K562 (cell line): ENCODE measurements around the gene HBB. TPM values are rescaled to one million over a fixed set of nuclear protein-coding genes. Genes with fewer than 3 reads are reported as not detected.

Experiments used
- ATAC-seq: fragments of 200-7000 bp; cut with Tn5 transposase; 3 replicates; pipeline ENCODE4 v1.9.1; 2020; ENCODE audit warnings: moderate library complexity
- Bru-seq: library from RNA; stranded (reverse); fragments of 400-500 nt; gene quantifications from one replicate; lab custom pipeline; 2021; lab: Mats Ljungman, UMichigan
- BruChase-seq, 2 experiments: library from RNA; stranded (reverse); fragments of 400-500 nt; gene quantifications; one replicate each; lab custom pipeline; 2021; lab: Mats Ljungman, UMichigan
- BruUV-seq: library from RNA; stranded (reverse); fragments of 400-500 nt; replicated peaks from 2 replicates; lab custom pipeline; 2021; lab: Mats Ljungman, UMichigan
- CTCF ChIA-PET: fragments of 300-600 bp; formaldehyde crosslinking; extraction: SDS; loops from one replicate; lab custom pipeline; 2021; ENCODE audit warnings: low intra/inter-chr PET ratio; lab: Yijun Ruan, JAX
- POLR2A ChIA-PET: fragments of 300-600, 350-650 bp; sonication (Branson Sonifier 250); formaldehyde crosslinking; extraction: SDS; loops from one replicate; lab custom pipeline; 2021; ENCODE audit warnings: antibody characterized with exemption, inconsistent platforms; lab: Yijun Ruan, JAX
- DNase-seq, 4 experiments: peaks; one replicate each; pipeline versions ENCODE4 v3.0.0 to v3.0.0-alpha.2; 2011 to 2018; ENCODE audit warnings: low spot score in 3 of 4, mixed read lengths in 3 of 4; ENCODE audit errors: extremely low read depth in 1 of 4
- FAIRE-seq: peaks from 2 replicates; lab custom pipeline; 2011; peaks lifted over from hg19 to GRCh38; lab: Jason Lieb, UNC
- H2AFZ ChIP-seq: 2 replicates; pipeline ENCODE4 v1.6.0; 2011; ENCODE audit warnings: low read depth, low read length, control low read depth, inconsistent platforms
- H3K27ac ChIP-seq: fragments of 200-600 bp; 3 replicates; pipeline ENCODE4 v1.8.0; 2011; ENCODE audit warnings: low read depth, mild to moderate bottlenecking, control low read depth, inconsistent platforms, low read length, moderate library complexity, mixed read lengths; ENCODE audit errors: extremely low read depth
- H3K27me3 ChIP-seq, 2 experiments: fragments of 300-600 bp in 1 of 2; 2 replicates in 1 of 2; 3 replicates in 1 of 2; pipeline versions ENCODE4 v1.6.0 to v1.8.0; 2011; ENCODE audit warnings: inconsistent platforms in 2 of 2, low read length in 2 of 2, mild to moderate bottlenecking in 1 of 2, mixed read lengths in 1 of 2, moderate library complexity in 1 of 2; ENCODE audit not compliant: control insufficient read depth in 2 of 2, insufficient read depth in 2 of 2
- H3K36me3 ChIP-seq: fragments of 300-600 bp; 3 replicates; pipeline ENCODE4 v1.8.0; 2011; ENCODE audit warnings: mild to moderate bottlenecking, low read length, inconsistent platforms; ENCODE audit not compliant: control insufficient read depth, insufficient read depth
- H3K4me1 ChIP-seq, 2 experiments: fragments of 200-600 bp in 1 of 2; replicated peaks in 1 of 2; 2 replicates in 1 of 2; 3 replicates in 1 of 2; pipeline versions ENCODE4 v1.5.1 to v1.8.0; 2011; ENCODE audit warnings: inconsistent platforms in 2 of 2, low read length in 2 of 2, mild to moderate bottlenecking in 1 of 2, mixed read lengths in 1 of 2, moderate library complexity in 1 of 2; ENCODE audit not compliant: control insufficient read depth in 2 of 2, insufficient read depth in 2 of 2
- H3K4me2 ChIP-seq: 2 replicates; pipeline ENCODE4 v1.6.1; 2011; ENCODE audit warnings: low read length, control low read depth, inconsistent platforms, mixed read lengths; ENCODE audit not compliant: insufficient read depth
- H3K4me3 ChIP-seq: fragments of 200-600 bp; sonication (generic), shearing (Covaris generic); 2 replicates; pipeline ENCODE4 v1.5.1; 2016; ENCODE audit warnings: control low read depth, inconsistent platforms
- H3K79me2 ChIP-seq: fragments of 200-600 bp; 3 replicates; pipeline ENCODE4 v1.8.0; 2011; ENCODE audit warnings: low read length, inconsistent platforms; ENCODE audit not compliant: control insufficient read depth, insufficient read depth
- H3K9ac ChIP-seq, 2 experiments: 2 replicates each; pipeline versions ENCODE4 v1.6.0 to v1.6.1; 2011; ENCODE audit warnings: low read depth in 2 of 2, low read length in 2 of 2, control low read depth in 1 of 2, inconsistent platforms in 1 of 2, mild to moderate bottlenecking in 1 of 2, mixed read lengths in 1 of 2; ENCODE audit not compliant: insufficient read depth in 1 of 2
- H3K9me1 ChIP-seq: one replicate; pipeline ENCODE4 v1.6.0; 2011; ENCODE audit warnings: inconsistent platforms, mild to moderate bottlenecking, low read length, moderate library complexity; ENCODE audit not compliant: control insufficient read depth, insufficient read depth
- H3K9me3 ChIP-seq: replicated peaks from 2 replicates; pipeline ENCODE4 v1.5.1; 2011; ENCODE audit warnings: low read depth, low read length, inconsistent platforms; ENCODE audit not compliant: control insufficient read depth, insufficient read depth
- H4K20me1 ChIP-seq: replicated peaks from 2 replicates; pipeline ENCODE4 v1.6.1; 2011; ENCODE audit warnings: low read length, inconsistent platforms, mixed read lengths; ENCODE audit not compliant: control insufficient read depth, insufficient read depth
- CEBPG ChIP-seq, 3 experiments: fragments of 200-800 bp in 1 of 3; sonication (Bioruptor generic) in 1 of 3; sonication (generic) in 1 of 3; formaldehyde crosslinking in 1 of 3; IDR thresholded peaks in 2 of 3; conservative IDR thresholded peaks in 1 of 3; 2 replicates each; pipeline versions ENCODE4 v1.6.1 to v1.8.0; 2016 to 2022; ENCODE audit warnings: missing compliant biosample characterization in 2 of 3, missing genetic modification characterization in 2 of 3, mild to moderate bottlenecking in 1 of 3, missing genetic modification reagents in 1 of 3
- GATAD2B ChIP-seq: fragments of 450-650 bp; IDR thresholded peaks from 2 replicates; pipeline ENCODE4 v1.6.1; 2017; ENCODE audit warnings: mild to moderate bottlenecking, borderline replicate concordance
- KLF13 ChIP-seq: fragments of 450-650 bp; IDR thresholded peaks from 2 replicates; pipeline ENCODE4 v1.6.1; 2016; ENCODE audit warnings: missing genetic modification characterization, low read depth, mild to moderate bottlenecking, missing compliant biosample characterization, moderate library complexity, borderline replicate concordance
- LCOR ChIP-seq: sonication (generic); formaldehyde crosslinking; IDR thresholded peaks from 2 replicates; pipeline ENCODE4 v1.8.0; 2022; ENCODE audit warnings: mild to moderate bottlenecking, missing genetic modification reagents
- MAFF ChIP-seq: IDR thresholded peaks from 2 replicates; pipeline ENCODE4 v1.6.1; 2012; ENCODE audit warnings: low read length, improper control_type of control experiment
- MCM5 ChIP-seq: fragments of 450-650 bp; IDR thresholded peaks from 2 replicates; pipeline ENCODE4 v1.6.1; 2016; ENCODE audit warnings: low read depth
- NR1H2 ChIP-seq: sonication (generic); formaldehyde crosslinking; IDR thresholded peaks from 2 replicates; pipeline ENCODE4 v1.4.0; 2020; ENCODE audit warnings: mild to moderate bottlenecking, missing genetic modification reagents
- PHTF2 ChIP-seq: fragments of 250-450 bp; sonication (Bioruptor Pico); IDR thresholded peaks from 2 replicates; pipeline ENCODE4 v1.5.0; 2021; ENCODE audit warnings: mild to moderate bottlenecking
- POLR2AphosphoS2 ChIP-seq: IDR thresholded peaks from 2 replicates; pipeline ENCODE4 v1.6.1; 2012; ENCODE audit warnings: low read length, improper control_type of control experiment
- RBM25 ChIP-seq: fragments of 200-400 bp; formaldehyde crosslinking; IDR thresholded peaks from 2 replicates; pipeline ENCODE4 v1.6.1; 2018; ENCODE audit warnings: low read length, low read depth, moderate library complexity; ENCODE audit not compliant: severe bottlenecking
- TARDBP ChIP-seq: fragments of 450-650 bp; IDR thresholded peaks from 2 replicates; pipeline ENCODE4 v1.6.1; 2016
- ZNF134 ChIP-seq: fragments of 250-450 bp; sonication (Bioruptor Pico); conservative IDR thresholded peaks from 2 replicates; pipeline ENCODE4 v1.4.0; 2020
- ZNF445 ChIP-seq: fragments of 250-450 bp; sonication (Bioruptor Pico); IDR thresholded peaks from 2 replicates; pipeline ENCODE4 v1.4.0; 2020; ENCODE audit warnings: low read depth, mild to moderate bottlenecking, moderate library complexity
- WGBS: fragments of 100-300 bp; shearing (Covaris generic); methylation state at CpG from one replicate; pipeline ENCODE4 v1.1.6; 2016; ENCODE audit warnings: low coverage, mixed read lengths; ENCODE audit not compliant: insufficient coverage; ENCODE audit errors: missing lambda C conversion rate; 5-methylcytosine and 5-hydroxymethylcytosine counted together
- in situ Hi-C: fragments of 300-500 bp; cut with MboI; formaldehyde crosslinking; loops from 4 replicates; pipeline ENCODE4 v1.15.0; 2018; ENCODE audit warnings: inconsistent platforms, mixed read lengths
- intact Hi-C: fragments of 100-400 bp; cut with micrococcal nuclease; formaldehyde crosslinking; loops from 2 replicates; pipeline ENCODE4 v1.14.2; 2022
- long read RNA-seq, 3 experiments: library from polyadenylated mRNA in 2 of 3; library from RNA in 1 of 3; unstranded in 2 of 3; stranded (forward) in 1 of 3; transcript quantifications; one replicate each; pipeline ENCODE4 v2.0.0, GENCODE V29; 2019 to 2022
- polyA minus RNA-seq, 3 experiments: library from RNA; depleted of rRNA, polyadenylated mRNA; stranded (reverse); fragments of >200 nt; gene quantifications; 2 replicates each; pipeline ENCODE4 v1.2.3, GENCODE V29; 2011
- polyA plus RNA-seq, 8 experiments: library from polyadenylated mRNA; depleted of rRNA in 4 of 8; stranded (reverse) in 5 of 8; unstranded in 3 of 8; fragments of >200 nt; fragmentation: Nextera tagmentation in 2 of 8; fragmentation: Illumina TruSeq in 1 of 8; extraction: Ambion mirVana in 2 of 8; extraction: Trizol in 1 of 8; gene quantifications; 2 replicates each; pipeline versions ENCODE4 v1.2.1 to v1.2.3, GENCODE V29; 2011 to 2014; ENCODE audit warnings: inconsistent platforms in 1 of 8, missing spikeins in 1 of 8
- total RNA-seq, 7 experiments: library from RNA; depleted of rRNA in 6 of 7; stranded (reverse); fragments of >200 nt in 6 of 7; fragmentation: Illumina TruSeq in 2 of 7; extraction: Trizol in 2 of 7; gene quantifications; 2 replicates each; pipeline versions ENCODE4 v1.2.1 to v1.2.3, GENCODE V29; 2011 to 2021; ENCODE audit warnings: low replicate concordance in 1 of 7
- TF ChIP-seq, protein P1 (sequence below): fragments of 450-650 bp; formaldehyde crosslinking; conservative IDR thresholded peaks from 2 replicates; pipeline ENCODE4 v1.4.0; 2022; ENCODE audit warnings: mild to moderate bottlenecking, missing genetic modification characterization

Gene HBB
- total RNA-seq (2011; cell fraction: chromatin; rRNA removed; ENCODE audit: low replicate concordance), result 0.79 TPM in 1 of 2 replicates, not detected in the other
- 0.79 TPM in 1 of 2 replicates, not detected in the other for total RNA-seq (2011; cell fraction: nucleolus; rRNA removed)
- not detected in 2 replicates for total RNA-seq (2011; cell fraction: nucleoplasm; rRNA removed)
- total RNA-seq (2014; rRNA removed), result 0.33 TPM in 1 of 2 replicates, not detected in the other
- total RNA-seq (2014; rRNA removed; fragmentation: Illumina TruSeq; extraction: Trizol), result 0.33 and 0.45 TPM in 2 replicates
- not detected in 2 replicates for total RNA-seq (2015; rRNA removed; fragmentation: Illumina TruSeq; extraction: Trizol)
- total RNA-seq (2021), result 0.72 and 1.5 TPM in 2 replicates
- 0.23 and 0.46 TPM in 2 replicates for polyA plus RNA-seq (2011; rRNA removed)
- 0.92 TPM in 1 of 2 replicates, not detected in the other for polyA plus RNA-seq (2011; cell fraction: cytosol; rRNA removed)
- polyA plus RNA-seq (2011; cell fraction: nucleus; rRNA removed), result 0.72 TPM in 1 of 2 replicates, not detected in the other
- polyA plus RNA-seq (2012), result 0.23 and 0.37 TPM in 2 replicates
- 1.0 and 1.1 TPM in 2 replicates for polyA plus RNA-seq (2014; fragmentation: Illumina TruSeq; extraction: Trizol)
- 1 to 10 TPM; 1.2 to 3.4 TPM for polyA plus RNA-seq (2014; fragmentation: Nextera tagmentation; extraction: Ambion mirVana)
- 0.18 and 1.2 TPM in 2 replicates for polyA plus RNA-seq (2014; rRNA removed)
- polyA minus RNA-seq (2011; rRNA and poly(A)+ RNA removed), result not detected in 2 replicates
- not detected in 2 replicates for polyA minus RNA-seq (2011; cell fraction: cytosol; rRNA and poly(A)+ RNA removed)
- not detected in 2 replicates for polyA minus RNA-seq (2011; cell fraction: nucleus; rRNA and poly(A)+ RNA removed)
- Bru-seq, nascent RNA, result percentile 36 among the genes with signal in this experiment
- BruChase-seq, experiment 1, labeled RNA remaining after a 2-hour chase, result percentile 41 among the genes with signal in this experiment
- percentile 38 among the genes with signal in this experiment for BruChase-seq, experiment 2, labeled RNA remaining after a 6-hour chase
- long read RNA-seq, experiment 1, result 0 reads
- long read RNA-seq, experiment 2, result 0 reads
- long read RNA-seq, experiment 3, partial matches to known transcripts, result 0 of 1 reads
- long read RNA-seq, experiment 3, other reads (novel, unspliced or antisense), result 1 of 1 reads

DNA sequence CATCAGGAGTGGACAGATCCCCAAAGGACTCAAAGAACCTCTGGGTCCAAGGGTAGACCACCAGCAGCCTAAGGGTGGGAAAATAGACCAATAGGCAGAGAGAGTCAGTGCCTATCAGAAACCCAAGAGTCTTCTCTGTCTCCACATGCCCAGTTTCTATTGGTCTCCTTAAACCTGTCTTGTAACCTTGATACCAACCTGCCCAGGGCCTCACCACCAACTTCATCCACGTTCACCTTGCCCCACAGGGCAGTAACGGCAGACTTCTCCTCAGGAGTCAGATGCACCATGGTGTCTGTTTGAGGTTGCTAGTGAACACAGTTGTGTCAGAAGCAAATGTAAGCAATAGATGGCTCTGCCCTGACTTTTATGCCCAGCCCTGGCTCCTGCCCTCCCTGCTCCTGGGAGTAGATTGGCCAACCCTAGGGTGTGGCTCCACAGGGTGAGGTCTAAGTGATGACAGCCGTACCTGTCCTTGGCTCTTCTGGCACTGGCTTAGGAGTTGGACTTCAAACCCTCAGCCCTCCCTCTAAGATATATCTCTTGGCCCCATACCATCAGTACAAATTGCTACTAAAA is at the start of gene HBB:
TSS of gene HBB (minus strand) at position 340 of the 579 bp plus-strand sequence. CDS start at position 290, 50 bp downstream.
- H3K4me3 ChIP-seq, result no peak within 1 kb of the TSS
- CTCF ChIA-PET, result interaction anchor here (0.7 kb wide), 1 partner anchor 104 kb away, joined by 3 read pairs; no protein-coding TSS in a partner anchor
- H4K20me1 ChIP-seq, result no peaks in the 10 kb centered on the region
- TF ChIP-seq TARDBP, result no peak
- no peak for TF ChIP-seq LCOR (CRISPR knock-in tag)
- no peak for TF ChIP-seq CEBPG (CRISPR knock-in tag; IDR thresholded peaks at IDR 0.05)
- TF ChIP-seq CEBPG (tag; conservative IDR thresholded peaks at IDR 0.05 in 1 of 2, IDR thresholded peaks at IDR 0.05 in 1 of 2), result no peak
- no peak for TF ChIP-seq PHTF2 (CRISPR knock-in tag)
- TF ChIP-seq POLR2AphosphoS2, result no peak
- TF ChIP-seq, protein P1, sequence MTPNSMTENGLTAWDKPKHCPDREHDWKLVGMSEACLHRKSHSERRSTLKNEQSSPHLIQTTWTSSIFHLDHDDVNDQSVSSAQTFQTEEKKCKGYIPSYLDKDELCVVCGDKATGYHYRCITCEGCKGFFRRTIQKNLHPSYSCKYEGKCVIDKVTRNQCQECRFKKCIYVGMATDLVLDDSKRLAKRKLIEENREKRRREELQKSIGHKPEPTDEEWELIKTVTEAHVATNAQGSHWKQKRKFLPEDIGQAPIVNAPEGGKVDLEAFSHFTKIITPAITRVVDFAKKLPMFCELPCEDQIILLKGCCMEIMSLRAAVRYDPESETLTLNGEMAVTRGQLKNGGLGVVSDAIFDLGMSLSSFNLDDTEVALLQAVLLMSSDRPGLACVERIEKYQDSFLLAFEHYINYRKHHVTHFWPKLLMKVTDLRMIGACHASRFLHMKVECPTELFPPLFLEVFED (CRISPR knock-in tag), result no peak
- TF ChIP-seq RBM25, result no peak
- no peak for TF ChIP-seq ZNF134
- TF ChIP-seq GATAD2B, result no peak
- no peak for TF ChIP-seq ZNF445
- no peak for TF ChIP-seq KLF13 (tag)
- TF ChIP-seq MCM5, result no peak
- no peak for TF ChIP-seq NR1H2 (CRISPR knock-in tag)
- no peak for TF ChIP-seq MAFF
- no peaks in the 10 kb centered on the region for H3K9me1 ChIP-seq
- POLR2A ChIA-PET, result no interaction called here
- peaks cover 9 to 17% of the 10 kb centered on the region in 2 experiments; a peak in 4 of 5 replicates for H3K4me1 ChIP-seq
- H3K36me3 ChIP-seq, result no peaks in the 10 kb centered on the region
- FAIRE-seq (no peak), DNase-seq (no peak), ATAC-seq (no peak)
- H3K27ac ChIP-seq, result no peak within 1 kb of the TSS
- H2AFZ ChIP-seq, result peak within 1 kb of the TSS; percentile 25
- intact Hi-C loops (no loop called here), in situ Hi-C loops (no loop called here)
- H3K79me2 ChIP-seq, result no peaks in the 10 kb centered on the region
- WGBS, result 93% methylated on average over 3 of the region's 3 CpGs
- no peak within 1 kb of the TSS for H3K4me2 ChIP-seq
- no peaks in the 10 kb centered on the region for H3K27me3 ChIP-seq
- H3K9me3 ChIP-seq, result no peaks in the 10 kb centered on the region
- BruUV-seq, result no TSS peak
- no peak within 1 kb of the TSS for H3K9ac ChIP-seq
